Hematopoietic multipotent progenitor cell treated with erythropoietin and hydrocortisone succinate and interleukin-3 and kit ligand, for 8 days (in vitro differentiated cells): ENCODE results near the gene NR2F2.
A peak's percentile ranks its signal among the peaks of the same experiment; 100 is the strongest.

Source experiments
- DNase-seq: peaks from one replicate; pipeline ENCODE4 v3.0.0-alpha.2; 2015

Gene NR2F2

GRCh38 chr15:96330450-96331143 is at the start of gene NR2F2:
Gene NR2F2 (plus strand): TSS chr15:96330700. CDS start chr15:96332106, 1,406 bp downstream.
- peak; percentile 79 for DNase-seq

- DNase-seq, result no peak
Observed at GRCh38 chr15:96285305-96285704, 45.2 kb upstream of the NR2F2 start.

- no peak for DNase-seq
Observed at GRCh38 chr15:96285729-96286254, 44.7 kb upstream of the NR2F2 start.

GRCh38 chr15:96290679-96291078 is 39.8 kb upstream of the NR2F2 start:
- DNase-seq, result no peak

GRCh38 chr15:96292635-96293034 is 37.9 kb upstream of the NR2F2 start:
- DNase-seq, result no peak

GRCh38 chr15:96293441-96293840 is 37.1 kb upstream of the NR2F2 start:
- DNase-seq, result no peak

DNA sequence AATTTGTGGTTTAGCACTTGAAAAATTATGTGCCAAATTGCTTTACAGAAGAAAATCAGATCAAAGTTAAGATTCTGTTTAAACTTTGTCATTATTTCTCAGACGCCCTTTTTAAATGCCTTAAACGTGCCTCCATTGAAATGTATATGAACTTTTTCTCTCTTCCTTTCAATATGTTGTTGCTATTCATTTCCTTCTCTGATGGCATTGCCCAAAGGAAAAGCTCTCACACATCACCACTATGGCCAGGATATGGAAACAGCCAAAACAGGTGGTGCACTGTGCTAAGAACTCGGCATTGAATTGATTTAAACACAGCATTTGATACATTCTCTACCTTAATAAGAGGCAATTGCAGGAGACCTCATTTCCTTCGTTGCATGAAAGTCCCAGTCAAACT is 35.7 kb upstream of the NR2F2 start:
- no peak for DNase-seq

- DNase-seq, result no peak
Observed at GRCh38 chr15:96296264-96296663, 34.2 kb upstream of the NR2F2 start.

DNA sequence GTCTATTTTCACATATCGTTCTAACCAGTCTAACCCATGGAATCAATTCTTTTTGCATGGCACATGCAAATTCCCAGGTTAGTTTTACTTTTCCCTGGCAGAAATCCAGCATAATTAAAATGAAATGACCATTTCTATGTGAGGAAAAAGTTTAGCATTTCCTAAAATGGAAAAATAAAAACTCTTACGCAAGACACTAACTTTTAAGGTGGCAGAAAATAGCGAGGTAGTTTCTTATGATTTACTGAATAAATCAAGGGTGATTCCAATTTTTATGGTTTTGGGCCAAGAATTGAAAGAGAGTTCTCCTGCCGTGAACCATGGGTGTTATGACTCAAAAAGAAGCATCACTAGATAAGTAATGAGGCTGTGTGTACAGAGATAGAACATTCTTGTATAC is 32.7 kb upstream of the NR2F2 start:
- DNase-seq, result no peak

DNA sequence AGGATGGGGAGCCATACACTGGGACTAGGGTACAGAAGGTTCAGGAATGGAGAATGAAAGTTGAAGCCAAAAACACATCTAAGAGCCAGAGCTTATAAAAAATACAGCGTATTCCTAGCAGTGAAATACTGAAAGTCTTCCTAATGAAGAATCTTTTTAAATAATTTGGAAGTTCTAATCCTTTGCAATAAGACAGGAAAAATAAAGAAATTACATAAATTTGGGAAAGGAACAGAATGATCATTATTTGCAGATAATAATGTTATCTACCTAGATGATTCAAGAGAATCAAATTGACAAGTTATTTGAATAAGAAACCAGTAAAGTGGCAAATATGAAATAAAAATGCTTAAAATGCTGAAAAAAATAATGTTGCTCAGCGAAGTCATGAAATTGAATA is 32.3 kb upstream of the NR2F2 start:
- DNase-seq, result no peak

DNA sequence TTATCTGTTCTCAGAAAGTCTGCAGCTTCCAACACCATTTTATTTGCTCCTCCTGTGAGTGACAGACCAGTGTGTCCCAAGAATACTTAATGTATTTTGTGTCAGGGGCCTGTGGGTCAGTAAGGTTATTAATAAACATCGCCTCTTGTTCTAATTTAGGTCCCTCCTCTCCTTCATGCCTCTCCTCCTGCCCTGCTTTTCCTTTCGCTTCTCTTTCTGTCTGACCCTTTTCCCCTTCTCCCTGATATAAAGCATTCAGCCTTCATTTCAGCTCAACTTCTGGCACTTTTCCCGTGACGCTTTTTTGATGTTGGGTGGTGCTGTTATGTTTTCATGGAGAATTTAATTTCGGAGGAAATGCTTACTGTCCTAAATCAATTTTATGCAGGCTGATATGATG is 29.7 kb upstream of the NR2F2 start:
- no peak for DNase-seq

- DNase-seq, result no peak
Observed at GRCh38 chr15:96303503-96304056, 26.9 kb upstream of the NR2F2 start.

DNA sequence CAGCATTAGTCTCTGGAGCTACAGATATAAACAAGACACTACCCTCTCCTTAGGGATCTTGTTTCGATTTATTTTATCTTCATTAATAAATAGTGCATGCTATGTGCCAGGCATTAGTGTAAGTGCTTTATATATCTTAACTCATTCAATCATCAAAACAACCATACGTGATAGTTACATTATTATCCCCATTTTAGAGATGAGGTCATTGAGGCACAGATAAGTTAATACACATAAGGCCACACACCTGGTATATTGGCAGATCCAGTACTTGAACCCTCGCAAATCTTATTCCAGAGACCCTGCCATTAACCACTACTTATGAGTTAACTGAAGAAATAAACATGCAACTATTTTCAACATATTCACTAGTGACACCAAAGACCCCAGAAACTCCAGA is 25.7 kb upstream of the NR2F2 start:
- no peak for DNase-seq

GRCh38 chr15:96306321-96306720 is 24.2 kb upstream of the NR2F2 start:
- no peak for DNase-seq

DNA sequence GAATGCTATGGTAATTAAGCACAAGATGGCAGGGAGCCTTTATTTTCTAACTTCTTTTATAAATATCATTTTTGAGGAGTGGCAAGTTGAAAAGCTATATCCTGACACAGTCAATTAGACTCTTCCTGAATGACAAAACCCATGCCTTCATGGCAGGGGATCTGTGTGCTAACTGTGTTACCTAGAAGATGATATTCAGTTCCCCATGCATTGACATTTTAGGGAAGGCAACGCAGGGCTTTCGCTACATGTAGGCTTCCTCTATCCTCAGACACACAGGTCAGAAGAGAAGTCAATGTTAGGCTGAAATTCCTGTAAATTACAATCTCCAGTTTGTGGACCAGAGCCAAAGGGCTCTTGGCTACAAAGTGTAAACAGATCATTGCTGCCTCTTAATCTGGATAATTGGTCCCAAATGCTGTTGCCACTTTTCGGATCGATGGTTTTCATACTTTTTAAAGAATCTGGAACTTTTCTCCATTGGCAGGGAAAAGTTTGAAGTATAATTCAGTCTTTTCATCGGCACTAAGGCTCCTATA is 22.6 kb upstream of the NR2F2 start:
- no peak for DNase-seq

GRCh38 chr15:96309143-96309660 is 21.3 kb upstream of the NR2F2 start:
- DNase-seq, result no peak

DNA sequence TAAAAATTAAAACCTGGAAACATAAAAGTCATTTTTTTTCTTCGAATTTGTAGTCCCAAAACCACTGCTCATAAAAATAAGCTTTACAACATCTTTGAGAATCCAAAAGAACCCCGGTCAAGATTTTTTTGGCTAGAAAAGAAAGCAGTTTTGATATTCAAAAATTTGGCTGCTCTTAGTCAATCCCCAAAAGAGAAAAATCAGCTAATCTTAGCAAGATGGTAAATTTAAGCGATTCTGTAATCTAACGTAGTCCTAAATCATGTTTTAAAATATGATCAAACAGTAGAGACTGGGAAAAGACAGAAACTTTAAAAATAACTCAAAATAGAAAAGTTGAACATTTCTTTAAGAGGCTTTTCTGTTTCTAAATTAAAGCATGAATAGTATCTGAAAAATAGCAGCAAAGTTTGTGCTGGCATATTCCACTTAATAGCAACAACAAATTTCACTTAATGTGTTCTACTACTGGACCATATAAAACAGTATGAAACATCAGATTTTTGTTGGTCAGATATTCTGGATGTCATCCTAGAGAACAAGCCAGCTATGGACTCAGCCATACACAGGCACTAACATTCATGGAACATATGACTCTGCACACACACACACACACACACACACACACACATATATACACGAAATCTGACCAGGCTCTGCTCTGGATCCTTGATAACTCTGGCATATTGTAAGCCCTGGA is 19.1 kb upstream of the NR2F2 start:
- no peak for DNase-seq

- DNase-seq, result no peak
Observed at GRCh38 chr15:96311956-96312294, 18.6 kb upstream of the NR2F2 start.

- DNase-seq, result no peak
Observed at GRCh38 chr15:96312641-96313335, 17.7 kb upstream of the NR2F2 start.

GRCh38 chr15:96314518-96314917 is 16.0 kb upstream of the NR2F2 start:
- DNase-seq, result no peak

DNA sequence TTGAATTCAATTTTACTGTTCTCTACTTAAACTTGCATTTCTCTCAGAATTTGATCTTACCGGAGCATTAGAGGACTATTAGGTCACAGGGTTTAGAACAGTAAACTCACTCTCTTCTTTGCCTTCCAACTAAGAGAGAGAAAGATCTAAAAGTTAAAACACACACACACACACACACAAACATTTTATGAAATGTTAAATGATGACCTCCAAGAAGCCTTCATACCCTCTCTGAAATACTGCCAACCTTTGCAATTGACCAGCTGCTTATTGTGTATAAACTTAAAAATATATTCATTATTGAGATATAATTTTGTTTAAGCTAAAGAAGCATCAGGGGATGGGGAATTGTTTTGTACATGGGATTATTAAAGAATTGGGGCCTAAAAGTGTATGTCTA is 15.5 kb upstream of the NR2F2 start:
- no peak for DNase-seq

DNA sequence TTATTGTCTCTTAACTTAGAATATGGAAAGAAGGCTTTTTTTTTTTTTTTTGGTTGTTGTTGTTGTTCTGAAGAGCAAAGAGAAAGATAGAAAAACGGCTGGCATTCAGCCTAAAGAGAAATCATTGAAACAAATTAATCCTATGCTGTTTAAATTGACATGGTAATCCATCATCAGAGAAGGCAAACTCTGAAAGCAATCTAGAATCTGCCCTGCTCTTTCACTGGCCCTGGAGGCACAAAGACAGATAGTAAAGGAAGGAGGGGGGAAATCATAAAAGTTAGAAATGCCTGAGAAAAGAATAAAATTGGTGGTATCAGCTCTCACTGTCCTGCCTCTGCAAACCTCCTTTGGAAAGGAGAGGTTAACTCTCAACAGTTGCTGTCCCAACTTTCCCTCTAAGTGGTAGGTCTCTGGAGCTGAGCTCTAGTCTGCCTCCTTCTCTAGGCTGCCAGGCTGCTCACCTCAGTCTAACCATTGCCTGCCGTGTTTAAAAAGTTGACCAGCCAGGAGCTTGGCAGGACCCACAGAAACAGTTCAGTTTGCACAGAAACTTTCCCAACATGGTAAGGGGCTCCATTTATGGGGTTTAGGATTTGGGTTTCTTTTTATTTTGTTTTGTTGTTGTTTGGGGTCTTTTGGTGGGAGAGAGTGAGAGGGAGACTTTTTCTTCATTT is 13.4 kb upstream of the NR2F2 start:
- DNase-seq, result no peak

DNA sequence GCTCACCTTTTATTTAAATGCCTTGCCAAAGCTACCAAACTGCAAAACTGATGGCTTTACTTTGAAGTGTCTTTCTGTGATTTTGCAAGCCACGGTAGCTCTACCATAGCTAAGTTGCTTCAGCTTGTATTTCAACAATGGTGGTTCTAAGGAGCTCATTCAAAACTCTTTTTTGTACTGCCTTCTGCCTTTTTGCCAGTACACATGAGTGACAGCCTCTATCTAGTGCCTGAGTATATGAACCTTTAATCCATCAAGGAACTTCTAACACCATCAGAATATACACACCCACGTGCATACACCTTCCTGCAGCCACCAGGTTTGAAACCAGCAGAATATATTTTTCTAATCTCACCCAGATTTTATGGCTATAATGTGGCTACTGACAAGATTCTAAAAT is 10.4 kb upstream of the NR2F2 start:
- no peak for DNase-seq
